ENCODE results near the gene ADAD1.

Gene ADAD1

GRCh38 chr4:122378711-122379110, at the start of gene ADAD1:
ADAD1 (plus strand) TSS chr4:122379011; CDS start chr4:122380070, 1,059 bp downstream.
- Histone ChIP-seq H3K9me3 (ENCODE audit: insufficient read depth, low read depth, low read length) (no peaks in the 10 kb centered on the region), H4K20me1 (ENCODE audit: insufficient read depth, low read length, poor library complexity, severe bottlenecking) (no peaks in the 10 kb centered on the region), H2AFZ (ENCODE audit: low read length) (no peak within 1 kb of the TSS), H3K9ac (ENCODE audit: low read depth, low read length, poor library complexity, severe bottlenecking) (no peak within 1 kb of the TSS), H3K36me3 (ENCODE audit: insufficient read depth, low read length) (no peaks in the 10 kb centered on the region), H3K9me2 (replicated peaks; ENCODE audit: low read depth, low read length) (no peaks in the 10 kb centered on the region), H3K79me2 (ENCODE audit: insufficient read depth, low read length) (no peaks in the 10 kb centered on the region), H3K4me2 (ENCODE audit: low read depth, low read length, poor library complexity, severe bottlenecking) (no peak within 1 kb of the TSS), H3K4me1 (ENCODE audit: insufficient read depth, low read length, poor library complexity, severe bottlenecking) (no peaks in the 10 kb centered on the region), H3K4me3 (ENCODE audit: low read length, poor library complexity, severe bottlenecking) (no peak within 1 kb of the TSS), H3F3A (ENCODE audit: low read depth) (no peaks in the 10 kb centered on the region), H3K27me3 (ENCODE audit: insufficient read depth, low read length, poor library complexity, severe bottlenecking) (no peaks in the 10 kb centered on the region)
- TF ChIP-seq CTCF (conservative IDR thresholded peaks at IDR 0.05; ENCODE audit: low read length) = no peak
- no peak for TF ChIP-seq EZH2phosphoT487 (IDR thresholded peaks at IDR 0.05; ENCODE audit: borderline replicate concordance)

- H3F3A ChIP-seq (ENCODE audit: low read depth) = no peaks in the 10 kb centered on the region
- H3K36me3 ChIP-seq (ENCODE audit: insufficient read depth, low read length) = peaks cover 40% of the 10 kb centered on the region
- no peaks in the 10 kb centered on the region for H3K9me2 ChIP-seq (replicated peaks; ENCODE audit: low read depth, low read length)
- TF ChIP-seq EZH2phosphoT487 (IDR thresholded peaks at IDR 0.05; ENCODE audit: borderline replicate concordance) (no peak), CTCF (conservative IDR thresholded peaks at IDR 0.05; ENCODE audit: low read length) (no peak)
- H3K4me1 ChIP-seq (ENCODE audit: insufficient read depth, low read length, poor library complexity, severe bottlenecking) = no peaks in the 10 kb centered on the region
- H3K4me2 ChIP-seq (ENCODE audit: low read depth, low read length, poor library complexity, severe bottlenecking) = no peak overlapping the region
- no peak overlapping the region for H2AFZ ChIP-seq (ENCODE audit: low read length)
- no peak overlapping the region for H3K4me3 ChIP-seq (ENCODE audit: low read length, poor library complexity, severe bottlenecking)
- H3K27me3 ChIP-seq (ENCODE audit: insufficient read depth, low read length, poor library complexity, severe bottlenecking) = no peaks in the 10 kb centered on the region
- no peak overlapping the region for H3K9ac ChIP-seq (ENCODE audit: low read depth, low read length, poor library complexity, severe bottlenecking)
- H3K79me2 ChIP-seq (ENCODE audit: insufficient read depth, low read length) = no peaks in the 10 kb centered on the region
- no peaks in the 10 kb centered on the region for H3K9me3 ChIP-seq (ENCODE audit: insufficient read depth, low read depth, low read length)
- H4K20me1 ChIP-seq (ENCODE audit: insufficient read depth, low read length, poor library complexity, severe bottlenecking) = no peaks in the 10 kb centered on the region
Measured at GRCh38 chr4:122329876-122330565, 48.8 kb upstream of the ADAD1 start.

- Histone ChIP-seq H3K9me3 (ENCODE audit: insufficient read depth, low read depth, low read length) (no peaks in the 10 kb centered on the region), H3K4me3 (ENCODE audit: low read length, poor library complexity, severe bottlenecking) (no peak overlapping the region), H3K4me1 (ENCODE audit: insufficient read depth, low read length, poor library complexity, severe bottlenecking) (no peaks in the 10 kb centered on the region), H3K27me3 (ENCODE audit: insufficient read depth, low read length, poor library complexity, severe bottlenecking) (no peaks in the 10 kb centered on the region), H3K9ac (ENCODE audit: low read depth, low read length, poor library complexity, severe bottlenecking) (no peak overlapping the region), H3K36me3 (ENCODE audit: insufficient read depth, low read length) (peaks cover 44% of the 10 kb centered on the region), H3K4me2 (ENCODE audit: low read depth, low read length, poor library complexity, severe bottlenecking) (no peak overlapping the region), H3K79me2 (ENCODE audit: insufficient read depth, low read length) (no peaks in the 10 kb centered on the region), H4K20me1 (ENCODE audit: insufficient read depth, low read length, poor library complexity, severe bottlenecking) (no peaks in the 10 kb centered on the region), H3F3A (ENCODE audit: low read depth) (no peaks in the 10 kb centered on the region), H2AFZ (ENCODE audit: low read length) (no peak overlapping the region), H3K9me2 (replicated peaks; ENCODE audit: low read depth, low read length) (no peaks in the 10 kb centered on the region)
- no peak for TF ChIP-seq CTCF (conservative IDR thresholded peaks at IDR 0.05; ENCODE audit: low read length)
- no peak for TF ChIP-seq EZH2phosphoT487 (IDR thresholded peaks at IDR 0.05; ENCODE audit: borderline replicate concordance)
Measured at GRCh38 chr4:122331195-122331594, 47.6 kb upstream of the ADAD1 start.

Measured in Loucy (cell line).